ENCODE measurements around the gene KCNJ5. TPM values are rescaled to one million over a fixed set of nuclear protein-coding genes. Genes with fewer than 3 reads are reported as not detected.

KCNJ5 gene
- total RNA-seq, 1 donor from 2014 or later, result not detected

DNA sequence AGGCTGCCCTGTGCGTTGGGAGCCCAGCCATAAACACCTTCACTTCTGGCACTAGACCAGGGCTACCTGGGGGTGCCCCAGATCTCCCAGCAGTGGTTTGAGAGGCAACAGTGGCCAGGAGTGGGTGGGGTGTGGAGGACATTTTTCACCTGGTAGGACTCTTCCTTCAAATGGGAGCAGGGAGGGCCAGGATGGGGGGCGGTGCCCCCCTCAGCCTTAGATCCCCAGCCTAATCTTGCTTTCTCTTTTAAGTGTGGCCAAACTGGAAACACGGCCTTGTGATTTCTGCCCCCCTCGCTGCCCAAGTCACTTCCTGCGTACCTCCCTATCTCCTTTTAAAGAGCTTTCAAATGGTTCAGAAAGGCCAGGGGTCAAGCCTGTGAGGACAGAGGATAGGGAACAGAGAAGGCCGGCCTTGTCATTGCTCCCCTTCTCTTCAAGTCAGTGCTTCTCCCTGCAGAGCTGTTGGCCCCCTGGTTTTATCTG is 800 bp downstream of the KCNJ5 start:
- Mint-ChIP-seq H3K36me3 (no peaks in the 10 kb centered on the region), H3K4me3 (peak overlapping the region; percentile 82), H3K27me3 (ENCODE audit: insufficient read depth, low read depth) (peaks cover 33% of the 10 kb centered on the region), H3K27ac (no peak overlapping the region), H3K9me3 (no peaks in the 10 kb centered on the region), H3K4me1 (peaks cover 38% of the 10 kb centered on the region)
- Histone ChIP-seq H3K9ac (no peak overlapping the region), H3K27ac (no peak overlapping the region), H3K4me1 (peaks cover 34% of the 10 kb centered on the region), H3K27me3 (peaks cover 84% of the 10 kb centered on the region), H3F3A (ENCODE audit: low read depth) (peaks cover 35% of the 10 kb centered on the region), H3K9me3 (ENCODE audit: low read depth) (no peaks in the 10 kb centered on the region), H3K4me3 (peak overlapping the region; percentile 60), H3K4me2 (peak overlapping the region; percentile 98), H2AFZ (replicated peaks) (no peak overlapping the region), H3K79me2 (ENCODE audit: low read depth) (no peaks in the 10 kb centered on the region), H4K20me1 (ENCODE audit: low read depth) (peaks cover 34% of the 10 kb centered on the region), H3K36me3 (no peaks in the 10 kb centered on the region)
- TF ChIP-seq EZH2phosphoT487 (IDR thresholded peaks at IDR 0.05), result no peak
- TF ChIP-seq, protein P1, sequence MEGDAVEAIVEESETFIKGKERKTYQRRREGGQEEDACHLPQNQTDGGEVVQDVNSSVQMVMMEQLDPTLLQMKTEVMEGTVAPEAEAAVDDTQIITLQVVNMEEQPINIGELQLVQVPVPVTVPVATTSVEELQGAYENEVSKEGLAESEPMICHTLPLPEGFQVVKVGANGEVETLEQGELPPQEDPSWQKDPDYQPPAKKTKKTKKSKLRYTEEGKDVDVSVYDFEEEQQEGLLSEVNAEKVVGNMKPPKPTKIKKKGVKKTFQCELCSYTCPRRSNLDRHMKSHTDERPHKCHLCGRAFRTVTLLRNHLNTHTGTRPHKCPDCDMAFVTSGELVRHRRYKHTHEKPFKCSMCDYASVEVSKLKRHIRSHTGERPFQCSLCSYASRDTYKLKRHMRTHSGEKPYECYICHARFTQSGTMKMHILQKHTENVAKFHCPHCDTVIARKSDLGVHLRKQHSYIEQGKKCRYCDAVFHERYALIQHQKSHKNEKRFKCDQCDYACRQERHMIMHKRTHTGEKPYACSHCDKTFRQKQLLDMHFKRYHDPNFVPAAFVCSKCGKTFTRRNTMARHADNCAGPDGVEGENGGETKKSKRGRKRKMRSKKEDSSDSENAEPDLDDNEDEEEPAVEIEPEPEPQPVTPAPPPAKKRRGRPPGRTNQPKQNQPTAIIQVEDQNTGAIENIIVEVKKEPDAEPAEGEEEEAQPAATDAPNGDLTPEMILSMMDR (IDR thresholded peaks at IDR 0.05), result no peak
- TF ChIP-seq EZH2 (IDR thresholded peaks at IDR 0.05), result no peak
- DNase-seq (ENCODE audit: low spot score), result peak; percentile 49

GRCh38 chr11:128892866-128893565 is 1.9 kb downstream of the KCNJ5 start:
- peaks cover 38% of the 10 kb centered on the region for H3K4me1 Mint-ChIP-seq
- Histone ChIP-seq H3K4me1 (peaks cover 34% of the 10 kb centered on the region), H3K9me3 (ENCODE audit: low read depth) (no peaks in the 10 kb centered on the region), H3K27me3 (peaks cover 84% of the 10 kb centered on the region), H3K79me2 (ENCODE audit: low read depth) (no peaks in the 10 kb centered on the region), H4K20me1 (ENCODE audit: low read depth) (peaks cover 34% of the 10 kb centered on the region), H3K27ac (no peak overlapping the region), H3K36me3 (no peaks in the 10 kb centered on the region), H3K9ac (no peak overlapping the region), H3K4me2 (peak overlapping the region; percentile 98), H3F3A (ENCODE audit: low read depth) (peaks cover 35% of the 10 kb centered on the region), H3K4me3 (no peak overlapping the region), H2AFZ (replicated peaks) (no peak overlapping the region)
- TF ChIP-seq, protein P1 (IDR thresholded peaks at IDR 0.05), result no peak
- TF ChIP-seq EZH2phosphoT487 (IDR thresholded peaks at IDR 0.05), result no peak
- TF ChIP-seq EZH2 (IDR thresholded peaks at IDR 0.05), result peak; percentile 27
- peaks cover 25% of the 10 kb centered on the region for H3K27me3 Mint-ChIP-seq (ENCODE audit: insufficient read depth, low read depth)
- no peaks in the 10 kb centered on the region for H3K36me3 Mint-ChIP-seq
- DNase-seq (ENCODE audit: low spot score), result peak; percentile 83
- H3K4me3 Mint-ChIP-seq, result peak overlapping the region; percentile 7
- no peak overlapping the region for H3K27ac Mint-ChIP-seq
- H3K9me3 Mint-ChIP-seq, result no peaks in the 10 kb centered on the region

- peaks cover 38% of the 10 kb centered on the region for H3K4me1 Mint-ChIP-seq
- H3K4me3 Mint-ChIP-seq, result no peak overlapping the region
- H3K36me3 Mint-ChIP-seq, result no peaks in the 10 kb centered on the region
- no peaks in the 10 kb centered on the region for H3K79me2 ChIP-seq (ENCODE audit: low read depth)
- peak overlapping the region; percentile 2 for H3K27ac Mint-ChIP-seq
- no peak overlapping the region for H3K4me3 ChIP-seq
- H3K4me1 ChIP-seq, result peaks cover 34% of the 10 kb centered on the region
- H3K27me3 ChIP-seq, result peaks cover 84% of the 10 kb centered on the region
- H3K36me3 ChIP-seq, result no peaks in the 10 kb centered on the region
- H3K9me3 Mint-ChIP-seq, result no peaks in the 10 kb centered on the region
- H3K4me2 ChIP-seq, result peak overlapping the region; percentile 98
- no peak overlapping the region for H3K9ac ChIP-seq
- H4K20me1 ChIP-seq (ENCODE audit: low read depth), result peaks cover 34% of the 10 kb centered on the region
- no peak overlapping the region for H3K27ac ChIP-seq
- TF ChIP-seq, protein P1 (IDR thresholded peaks at IDR 0.05), result no peak
- no peak for TF ChIP-seq EZH2phosphoT487 (IDR thresholded peaks at IDR 0.05)
- TF ChIP-seq EZH2 (IDR thresholded peaks at IDR 0.05), result no peak
- peaks cover 25% of the 10 kb centered on the region for H3K27me3 Mint-ChIP-seq (ENCODE audit: insufficient read depth, low read depth)
- DNase-seq (ENCODE audit: low spot score), result no peak
- no peaks in the 10 kb centered on the region for H3K9me3 ChIP-seq (ENCODE audit: low read depth)
- H3F3A ChIP-seq (ENCODE audit: low read depth), result peaks cover 35% of the 10 kb centered on the region
- no peak overlapping the region for H2AFZ ChIP-seq (replicated peaks)
These were observed 2.6 kb downstream of the KCNJ5 start for GRCh38 chr11:128893578-128894285.
